ENCODE data around the gene PAX8. TPM values are rescaled to one million over a fixed set of nuclear protein-coding genes. Genes with fewer than 3 reads are reported as not detected.

Gene PAX8
- total and polyA plus RNA-seq, 2 experiments from 2014 or later: 0.21 to 0.32 TPM

DNA sequence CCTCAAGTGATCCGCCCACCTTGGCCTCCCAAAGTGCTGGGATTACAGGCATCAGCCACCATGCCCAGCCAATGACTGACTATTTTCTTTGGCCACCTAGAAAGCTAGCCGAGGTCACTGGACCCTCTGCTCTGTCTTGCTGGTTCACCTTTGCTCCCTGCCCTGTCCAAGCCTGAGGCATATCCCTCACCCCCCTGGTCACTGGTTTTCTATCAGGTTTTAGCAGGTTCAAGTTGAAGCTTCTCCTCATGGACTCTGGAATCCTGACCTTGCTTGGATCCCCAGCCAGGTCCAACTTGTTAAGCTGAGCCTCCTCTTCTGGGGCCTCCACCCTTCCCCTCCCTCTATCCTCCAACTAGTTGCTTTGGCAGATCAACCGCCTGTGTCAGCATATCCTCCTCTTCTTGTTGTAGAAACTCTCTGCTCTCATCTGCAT is 33.4 kb downstream of the PAX8 start:
- ATAC-seq: no peak
- Histone ChIP-seq H3K9me2 (ENCODE audit: insufficient read depth) (no peaks in the 10 kb centered on the region), H4K20me1 (replicated peaks; ENCODE audit: insufficient read depth) (no peaks in the 10 kb centered on the region), H3K4me3 (no peak overlapping the region), H3K27ac (ENCODE audit: low read depth) (no peak overlapping the region), H3F3A (replicated peaks; ENCODE audit: low read depth) (no peaks in the 10 kb centered on the region), H3K4me2 (no peak overlapping the region), H3K27me3 (ENCODE audit: insufficient read depth) (no peaks in the 10 kb centered on the region), H2AFZ (no peak overlapping the region), H3K4me1 (ENCODE audit: insufficient read depth) (no peaks in the 10 kb centered on the region), H3K79me2 (replicated peaks; ENCODE audit: insufficient read depth) (no peaks in the 10 kb centered on the region), H3K36me3 (ENCODE audit: insufficient read depth) (no peaks in the 10 kb centered on the region)
- peaks cover 8% of the 10 kb centered on the region for H3K4me1 Mint-ChIP-seq
- no peak for DNase-seq (ENCODE audit: low spot score)
- H3K36me3 Mint-ChIP-seq (ENCODE audit: low read depth): no peaks in the 10 kb centered on the region
- H3K27ac Mint-ChIP-seq: no peak overlapping the region
- H3K27me3 Mint-ChIP-seq (ENCODE audit: insufficient read depth, low read depth, poor library complexity): peaks cover 4% of the 10 kb centered on the region
- TF ChIP-seq CREB1 (CRISPR knock-in tag; IDR thresholded peaks at IDR 0.05; ENCODE audit: low read depth): no peak
- no peak for TF ChIP-seq POLR2AphosphoS5 (IDR thresholded peaks at IDR 0.05; ENCODE audit: low read depth)
- TF ChIP-seq EZH2 (IDR thresholded peaks at IDR 0.05; ENCODE audit: low read depth, unreplicated experiment): no peak
- TF ChIP-seq ZNF331 (CRISPR knock-in tag; IDR thresholded peaks at IDR 0.05; ENCODE audit: low read depth): no peak
- TF ChIP-seq, protein P1, sequence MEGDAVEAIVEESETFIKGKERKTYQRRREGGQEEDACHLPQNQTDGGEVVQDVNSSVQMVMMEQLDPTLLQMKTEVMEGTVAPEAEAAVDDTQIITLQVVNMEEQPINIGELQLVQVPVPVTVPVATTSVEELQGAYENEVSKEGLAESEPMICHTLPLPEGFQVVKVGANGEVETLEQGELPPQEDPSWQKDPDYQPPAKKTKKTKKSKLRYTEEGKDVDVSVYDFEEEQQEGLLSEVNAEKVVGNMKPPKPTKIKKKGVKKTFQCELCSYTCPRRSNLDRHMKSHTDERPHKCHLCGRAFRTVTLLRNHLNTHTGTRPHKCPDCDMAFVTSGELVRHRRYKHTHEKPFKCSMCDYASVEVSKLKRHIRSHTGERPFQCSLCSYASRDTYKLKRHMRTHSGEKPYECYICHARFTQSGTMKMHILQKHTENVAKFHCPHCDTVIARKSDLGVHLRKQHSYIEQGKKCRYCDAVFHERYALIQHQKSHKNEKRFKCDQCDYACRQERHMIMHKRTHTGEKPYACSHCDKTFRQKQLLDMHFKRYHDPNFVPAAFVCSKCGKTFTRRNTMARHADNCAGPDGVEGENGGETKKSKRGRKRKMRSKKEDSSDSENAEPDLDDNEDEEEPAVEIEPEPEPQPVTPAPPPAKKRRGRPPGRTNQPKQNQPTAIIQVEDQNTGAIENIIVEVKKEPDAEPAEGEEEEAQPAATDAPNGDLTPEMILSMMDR (conservative IDR thresholded peaks at IDR 0.05; ENCODE audit: low read depth in 2 of 2): no peak
- TF ChIP-seq NANOG (IDR thresholded peaks at IDR 0.05; ENCODE audit: borderline replicate concordance): no peak
- no peak for TF ChIP-seq EZH2phosphoT487 (IDR thresholded peaks at IDR 0.05; ENCODE audit: unreplicated experiment)
- TF ChIP-seq, protein P2, sequence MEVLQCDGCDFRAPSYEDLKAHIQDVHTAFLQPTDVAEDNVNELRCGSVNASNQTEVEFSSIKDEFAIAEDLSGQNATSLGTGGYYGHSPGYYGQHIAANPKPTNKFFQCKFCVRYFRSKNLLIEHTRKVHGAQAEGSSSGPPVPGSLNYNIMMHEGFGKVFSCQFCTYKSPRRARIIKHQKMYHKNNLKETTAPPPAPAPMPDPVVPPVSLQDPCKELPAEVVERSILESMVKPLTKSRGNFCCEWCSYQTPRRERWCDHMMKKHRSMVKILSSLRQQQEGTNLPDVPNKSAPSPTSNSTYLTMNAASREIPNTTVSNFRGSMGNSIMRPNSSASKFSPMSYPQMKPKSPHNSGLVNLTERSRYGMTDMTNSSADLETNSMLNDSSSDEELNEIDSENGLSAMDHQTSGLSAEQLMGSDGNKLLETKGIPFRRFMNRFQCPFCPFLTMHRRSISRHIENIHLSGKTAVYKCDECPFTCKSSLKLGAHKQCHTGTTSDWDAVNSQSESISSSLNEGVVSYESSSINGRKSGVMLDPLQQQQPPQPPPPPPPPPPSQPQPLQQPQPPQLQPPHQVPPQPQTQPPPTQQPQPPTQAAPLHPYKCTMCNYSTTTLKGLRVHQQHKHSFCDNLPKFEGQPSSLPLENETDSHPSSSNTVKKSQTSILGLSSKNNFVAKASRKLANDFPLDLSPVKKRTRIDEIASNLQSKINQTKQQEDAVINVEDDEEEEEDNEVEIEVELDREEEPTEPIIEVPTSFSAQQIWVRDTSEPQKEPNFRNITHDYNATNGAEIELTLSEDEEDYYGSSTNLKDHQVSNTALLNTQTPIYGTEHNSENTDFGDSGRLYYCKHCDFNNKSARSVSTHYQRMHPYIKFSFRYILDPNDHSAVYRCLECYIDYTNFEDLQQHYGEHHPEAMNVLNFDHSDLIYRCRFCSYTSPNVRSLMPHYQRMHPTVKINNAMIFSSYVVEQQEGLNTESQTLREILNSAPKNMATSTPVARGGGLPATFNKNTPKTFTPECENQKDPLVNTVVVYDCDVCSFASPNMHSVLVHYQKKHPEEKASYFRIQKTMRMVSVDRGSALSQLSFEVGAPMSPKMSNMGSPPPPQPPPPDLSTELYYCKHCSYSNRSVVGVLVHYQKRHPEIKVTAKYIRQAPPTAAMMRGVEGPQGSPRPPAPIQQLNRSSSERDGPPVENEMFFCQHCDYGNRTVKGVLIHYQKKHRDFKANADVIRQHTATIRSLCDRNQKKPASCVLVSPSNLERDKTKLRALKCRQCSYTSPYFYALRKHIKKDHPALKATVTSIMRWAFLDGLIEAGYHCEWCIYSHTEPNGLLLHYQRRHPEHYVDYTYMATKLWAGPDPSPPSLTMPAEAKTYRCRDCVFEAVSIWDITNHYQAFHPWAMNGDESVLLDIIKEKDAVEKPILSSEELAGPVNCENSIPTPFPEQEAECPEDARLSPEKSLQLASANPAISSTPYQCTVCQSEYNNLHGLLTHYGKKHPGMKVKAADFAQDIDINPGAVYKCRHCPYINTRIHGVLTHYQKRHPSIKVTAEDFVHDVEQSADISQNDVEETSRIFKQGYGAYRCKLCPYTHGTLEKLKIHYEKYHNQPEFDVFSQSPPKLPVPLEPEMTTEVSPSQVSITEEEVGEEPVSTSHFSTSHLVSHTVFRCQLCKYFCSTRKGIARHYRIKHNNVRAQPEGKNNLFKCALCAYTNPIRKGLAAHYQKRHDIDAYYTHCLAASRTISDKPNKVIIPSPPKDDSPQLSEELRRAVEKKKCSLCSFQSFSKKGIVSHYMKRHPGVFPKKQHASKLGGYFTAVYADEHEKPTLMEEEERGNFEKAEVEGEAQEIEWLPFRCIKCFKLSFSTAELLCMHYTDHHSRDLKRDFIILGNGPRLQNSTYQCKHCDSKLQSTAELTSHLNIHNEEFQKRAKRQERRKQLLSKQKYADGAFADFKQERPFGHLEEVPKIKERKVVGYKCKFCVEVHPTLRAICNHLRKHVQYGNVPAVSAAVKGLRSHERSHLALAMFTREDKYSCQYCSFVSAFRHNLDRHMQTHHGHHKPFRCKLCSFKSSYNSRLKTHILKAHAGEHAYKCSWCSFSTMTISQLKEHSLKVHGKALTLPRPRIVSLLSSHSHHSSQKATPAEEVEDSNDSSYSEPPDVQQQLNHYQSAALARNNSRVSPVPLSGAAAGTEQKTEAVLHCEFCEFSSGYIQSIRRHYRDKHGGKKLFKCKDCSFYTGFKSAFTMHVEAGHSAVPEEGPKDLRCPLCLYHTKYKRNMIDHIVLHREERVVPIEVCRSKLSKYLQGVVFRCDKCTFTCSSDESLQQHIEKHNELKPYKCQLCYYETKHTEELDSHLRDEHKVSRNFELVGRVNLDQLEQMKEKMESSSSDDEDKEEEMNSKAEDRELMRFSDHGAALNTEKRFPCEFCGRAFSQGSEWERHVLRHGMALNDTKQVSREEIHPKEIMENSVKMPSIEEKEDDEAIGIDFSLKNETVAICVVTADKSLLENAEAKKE (CRISPR knock-in tag; IDR thresholded peaks at IDR 0.05): no peak
- H3K9me3 Mint-ChIP-seq: no peaks in the 10 kb centered on the region
- no peak overlapping the region for H3K4me3 Mint-ChIP-seq

All from GM23338 (cell line).